Right renal cortex interstitium (tissue), 3 donors: ENCODE measurements around the gene TMEM236. TPM values are rescaled to one million over a fixed set of nuclear protein-coding genes. Genes with fewer than 3 reads are reported as not detected.

Experiments used
- DNase-seq, 3 donors: peaks; one replicate each; pipeline ENCODE4 v3.0.0-alpha.2; 2013; ENCODE audit warnings: low read depth in 3 of 3, low spot score in 2 of 3
- polyA plus RNA-seq, 3 donors: library from polyadenylated mRNA; unstranded; fragments of 120-200 nt; gene quantifications; one replicate each; pipeline ENCODE4 v1.2.1, GENCODE V29; 2013; ENCODE audit not compliant: insufficient read length in 3 of 3

TMEM236 gene
- polyA plus RNA-seq, 3 donors = 0.19 to 0.26 (median 0.25) TPM

- no peak for DNase-seq
Observed at GRCh38 chr10:17784688-17785087, 32.7 kb downstream of the TMEM236 start.

GRCh38 chr10:17785276-17785930 lies 33.4 kb downstream of the TMEM236 start:
- DNase-seq = no peak

DNA sequence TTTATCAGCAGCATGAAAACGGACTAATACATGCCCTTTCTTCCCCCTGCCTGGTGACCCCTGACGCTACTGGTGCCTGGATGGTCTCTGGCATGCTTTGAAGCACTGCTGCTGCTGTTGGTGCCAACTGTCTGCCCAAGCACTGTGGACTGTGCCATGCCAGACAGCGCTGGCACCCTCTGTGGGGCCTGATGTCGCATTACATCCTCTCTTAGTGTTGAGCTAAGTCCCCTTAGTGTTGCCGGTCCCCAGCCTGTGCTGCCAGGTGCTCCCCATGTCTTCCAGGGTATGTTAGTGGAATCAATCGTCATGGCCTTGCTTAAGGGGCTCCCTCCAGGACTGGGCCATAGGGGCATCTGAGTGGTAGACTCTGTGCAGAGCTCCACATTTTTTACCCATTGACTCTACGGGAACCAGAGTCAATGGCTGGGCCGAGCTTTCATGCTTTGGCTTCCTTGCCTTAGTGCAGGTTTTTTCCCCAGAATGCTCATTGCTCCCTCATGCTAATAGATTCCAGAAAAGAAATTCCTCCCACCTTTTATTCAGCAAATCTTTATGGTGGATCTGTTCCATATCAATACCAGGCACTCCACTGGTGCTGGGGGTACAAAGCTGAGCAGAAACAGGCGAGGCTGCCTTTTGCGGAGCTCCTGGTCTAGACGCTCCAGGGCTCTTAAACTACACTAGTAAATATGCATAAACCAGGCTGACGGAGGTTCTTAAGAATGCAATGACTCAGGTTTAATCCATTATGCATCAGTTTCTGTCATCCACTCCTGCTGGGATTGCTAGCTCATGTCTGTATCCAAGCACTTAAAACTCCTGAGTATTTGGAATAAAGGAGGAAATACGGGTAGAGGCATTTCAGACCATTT lies 35.3 kb downstream of the TMEM236 start:
- no peak for DNase-seq

- no peak for DNase-seq
Observed at GRCh38 chr10:17788646-17789045, 36.6 kb downstream of the TMEM236 start.

- no peak for DNase-seq
Observed at GRCh38 chr10:17789396-17789795, 37.4 kb downstream of the TMEM236 start.

- no peak for DNase-seq
Observed at GRCh38 chr10:17790651-17791050, 38.6 kb downstream of the TMEM236 start.

DNA sequence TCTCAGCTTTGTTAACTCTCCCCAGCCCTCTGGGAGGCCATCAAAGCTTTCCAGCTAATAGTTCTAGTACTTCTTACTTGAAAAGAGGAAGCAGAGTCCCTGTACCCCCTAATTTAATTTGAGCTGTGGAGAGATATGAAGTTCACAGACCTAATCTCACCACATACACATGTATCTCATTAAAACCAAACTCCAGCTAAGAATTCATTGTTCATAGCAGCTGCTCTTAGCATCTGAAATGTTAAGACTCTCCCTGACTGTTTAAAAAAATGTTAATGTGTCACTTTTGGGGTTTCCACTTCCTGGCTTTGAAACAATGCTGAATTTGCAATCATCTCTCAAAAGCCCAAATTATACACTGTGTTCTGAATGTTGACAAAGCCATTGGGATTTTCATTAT lies 41.0 kb downstream of the TMEM236 start:
- no peak for DNase-seq

GRCh38 chr10:17793823-17794644 lies 42.0 kb downstream of the TMEM236 start:
- no peak for DNase-seq

GRCh38 chr10:17795083-17795482 lies 43.1 kb downstream of the TMEM236 start:
- no peak for DNase-seq

DNA sequence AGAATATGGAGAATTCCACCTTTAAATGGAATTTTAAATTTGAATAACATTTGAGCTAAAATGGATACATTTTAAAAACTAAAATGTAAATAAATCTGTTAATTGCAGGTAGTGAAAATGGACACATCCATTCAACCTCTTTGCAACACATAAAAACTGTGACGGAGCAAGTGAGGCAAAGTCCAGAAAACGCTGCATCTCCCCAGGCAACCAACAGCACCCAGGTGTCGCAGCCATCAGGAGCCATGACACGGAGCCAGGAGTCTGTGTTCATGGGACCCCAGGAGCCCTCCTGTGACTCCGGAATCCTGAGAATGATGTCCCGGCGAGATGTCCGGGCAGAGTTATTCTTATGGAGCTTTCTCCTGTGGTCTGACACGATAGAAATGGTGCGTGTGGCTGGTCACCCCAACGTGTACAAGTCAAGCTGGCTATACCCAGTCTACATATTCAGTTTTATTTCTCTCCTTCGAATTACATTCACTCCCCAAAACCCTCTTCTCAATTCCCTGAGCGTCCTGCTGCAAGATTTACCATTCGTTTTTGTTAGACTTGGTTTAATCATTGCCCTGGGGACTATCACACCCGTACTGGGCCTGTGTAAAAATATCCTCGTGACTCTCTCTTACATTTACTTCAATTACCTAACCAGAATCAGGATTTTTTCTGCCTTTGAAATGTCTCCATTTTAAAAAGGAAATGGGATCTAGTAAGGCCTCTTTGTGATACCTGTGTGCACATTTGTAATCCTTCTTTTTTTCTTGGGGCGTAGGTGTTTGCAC lies 44.0 kb downstream of the TMEM236 start:
- DNase-seq = no peak

- DNase-seq = no peak
Observed at GRCh38 chr10:17801507-17801906, 49.5 kb downstream of the TMEM236 start.

GRCh38 chr10:17802350-17802749 lies 50.3 kb downstream of the TMEM236 start:
- DNase-seq = no peak

GRCh38 chr10:17802976-17803375 lies 51.0 kb downstream of the TMEM236 start:
- DNase-seq = no peak

GRCh38 chr10:17805330-17805729 lies 53.3 kb downstream of the TMEM236 start:
- DNase-seq = no peak

DNA sequence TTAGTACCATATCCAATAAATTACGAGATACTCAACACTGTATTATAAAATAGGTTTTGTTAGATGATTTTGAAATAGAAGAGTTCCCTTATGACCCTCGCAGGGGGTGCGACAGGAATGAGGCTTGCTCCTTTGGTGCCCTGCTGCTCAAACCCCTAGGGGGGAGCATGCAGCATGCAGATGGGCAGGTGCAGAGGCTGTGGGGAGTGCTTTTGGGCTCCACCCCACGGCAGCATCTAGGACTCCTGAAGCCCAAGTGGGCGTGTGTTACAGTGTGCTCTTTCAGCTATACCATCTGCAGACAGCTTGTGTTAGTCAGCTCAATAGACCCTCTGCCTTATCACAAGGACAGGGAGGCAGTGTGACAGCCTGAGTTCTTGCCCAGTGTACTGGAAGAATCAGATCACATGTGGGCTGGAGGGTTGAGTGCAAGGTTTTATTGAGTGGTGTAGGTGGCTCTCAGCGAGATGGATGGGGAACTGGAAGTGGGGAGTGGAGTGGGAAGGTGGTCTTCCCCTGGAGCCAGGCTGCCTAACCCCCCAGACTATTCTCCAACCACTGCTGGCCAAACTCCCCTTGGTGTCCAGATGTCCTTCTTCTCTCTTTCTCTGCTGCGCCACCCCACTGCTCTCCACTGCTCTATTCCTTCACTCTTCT lies 54.0 kb downstream of the TMEM236 start:
- DNase-seq = no peak

DNA sequence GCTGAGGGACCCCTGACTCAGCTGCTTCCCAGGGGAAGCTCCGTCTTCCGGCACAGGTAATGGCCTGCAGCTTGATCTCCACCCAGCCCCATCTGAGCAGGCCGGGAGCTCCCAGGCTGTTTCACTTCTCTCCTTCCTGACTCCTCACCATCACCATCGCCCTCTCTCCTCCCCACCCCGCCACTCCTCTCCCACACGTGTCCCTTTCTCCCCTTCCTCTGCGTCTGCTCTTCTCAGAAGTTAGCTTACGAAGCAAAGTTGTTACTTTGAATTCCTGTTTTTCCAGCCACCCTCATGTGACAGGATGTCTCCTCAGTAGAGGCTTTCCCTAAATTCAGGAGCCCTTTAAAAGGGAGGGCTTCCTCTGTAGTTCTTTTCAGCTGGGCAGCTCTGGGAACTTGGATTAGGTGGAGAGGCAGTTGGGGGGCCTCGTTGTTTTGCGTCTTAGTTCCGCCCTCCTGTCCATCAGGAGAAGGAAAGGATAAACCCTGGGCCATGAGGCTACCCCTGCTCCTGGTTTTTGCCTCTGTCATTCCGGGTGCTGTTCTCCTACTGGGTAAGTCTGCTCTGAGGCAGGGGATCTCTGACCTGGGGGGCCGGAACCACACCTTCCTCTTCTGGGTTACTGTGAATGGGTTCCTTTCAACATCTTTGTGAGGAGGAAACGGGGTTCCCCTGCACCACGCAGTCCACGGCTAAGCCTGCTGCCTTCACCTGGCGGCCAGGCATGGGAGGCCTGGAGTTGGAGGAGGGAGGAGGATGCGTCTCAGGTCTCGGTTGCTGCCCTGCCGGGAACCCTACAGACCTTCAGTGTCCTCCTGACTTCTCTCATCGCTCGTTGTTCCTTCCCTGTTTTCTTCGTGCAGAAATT lies 57.2 kb downstream of the TMEM236 start, which contains the start of gene MRC1:
Gene MRC1, plus strand, starts transcription at position 378 of the 871 bp plus-strand sequence. Its CDS starts 118 bp downstream, at position 496.
- no peak for DNase-seq

DNA sequence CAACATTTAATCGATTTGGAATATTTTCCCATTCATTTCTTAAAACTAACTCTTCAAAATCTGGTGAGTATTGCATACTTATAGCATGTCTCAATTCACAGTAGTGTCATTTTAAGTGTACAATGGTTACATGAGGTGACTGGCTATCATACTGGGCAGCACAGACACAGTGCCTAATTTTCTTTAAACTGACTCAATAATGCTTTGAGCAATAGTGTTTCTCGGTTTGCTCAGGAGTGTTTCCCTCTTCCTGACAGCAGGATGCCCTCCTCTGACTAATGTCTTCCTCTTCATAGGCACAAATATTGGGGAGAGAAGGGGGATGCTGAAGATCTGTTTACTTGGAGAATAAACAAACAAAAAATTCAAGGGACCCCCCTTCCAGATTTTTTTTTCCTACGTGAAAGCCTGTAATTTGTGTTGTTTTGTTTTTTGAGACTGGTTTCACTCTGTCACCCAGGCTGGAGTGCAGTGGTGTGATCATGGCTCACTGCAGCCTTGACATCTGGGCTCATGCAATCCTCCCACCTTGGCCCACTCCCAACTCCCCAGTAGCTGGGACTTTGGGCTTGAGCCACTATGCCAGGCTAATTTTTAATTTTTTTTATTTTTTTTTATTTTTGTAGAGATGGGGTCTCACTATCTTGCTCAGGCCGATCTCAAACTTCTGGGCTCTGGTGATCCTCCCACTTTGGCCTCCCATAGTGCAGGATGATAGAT lies 59.3 kb downstream of the TMEM236 start:
- DNase-seq = no peak

DNA sequence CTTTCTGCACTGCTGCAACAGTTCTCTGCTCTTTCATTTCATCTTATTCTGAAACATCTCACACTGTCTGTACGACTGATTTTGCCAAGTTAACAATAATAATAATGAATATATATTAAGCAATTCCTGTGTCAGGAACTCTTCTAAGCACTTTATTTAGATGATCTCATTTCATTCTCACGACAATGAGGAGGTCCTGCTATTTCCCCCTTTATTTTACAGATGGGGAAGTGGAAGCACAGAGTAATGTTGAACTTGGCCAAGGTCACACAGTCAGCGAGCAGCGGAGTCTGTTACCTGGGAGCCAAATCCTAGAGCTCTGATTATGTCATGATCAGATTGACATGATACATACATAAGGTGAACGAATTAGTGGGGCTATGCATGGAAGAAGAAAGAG lies 63.0 kb downstream of the TMEM236 start:
- DNase-seq = no peak
